ENCODE results near the gene HAVCR1. TPM values are rescaled to one million over a fixed set of nuclear protein-coding genes. Genes with fewer than 3 reads are reported as not detected.
"Not testable (repeated sequence)": the region's sequence is repeated elsewhere in the genome, so short reads cannot be mapped to it uniquely, and the experiment has no call there.

Gene HAVCR1
- total and polyA plus RNA-seq, 2 experiments from 2014 or later: not detected

- TF ChIP-seq EZH2 (IDR thresholded peaks at IDR 0.05; ENCODE audit: low read depth, unreplicated experiment): no peak
Measured at GRCh38 chr5:157047898-157048297, 11.0 kb downstream of the HAVCR1 start (continued).

DNA sequence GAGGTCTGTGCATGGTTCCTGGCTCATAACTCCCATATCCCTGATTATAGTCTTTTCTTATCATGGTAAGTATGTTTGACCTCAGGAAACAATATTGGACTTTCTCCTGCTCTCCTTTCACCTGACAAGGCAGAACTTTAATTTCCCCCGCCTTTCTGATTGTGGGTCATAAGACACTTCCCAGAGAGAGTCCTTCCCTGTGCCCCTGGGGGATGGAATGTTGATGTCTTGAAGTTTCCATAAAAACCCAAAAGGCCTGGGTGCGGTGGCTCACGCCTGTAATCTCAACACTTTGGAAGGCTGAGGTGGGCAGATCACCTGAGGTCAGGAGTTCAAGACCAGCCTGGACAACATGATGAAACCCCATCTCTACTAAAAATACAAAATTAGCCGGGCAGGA, 11.9 kb downstream of the HAVCR1 start:
- peaks cover 15% of the 10 kb centered on the region for H3K4me1 Mint-ChIP-seq

DNA sequence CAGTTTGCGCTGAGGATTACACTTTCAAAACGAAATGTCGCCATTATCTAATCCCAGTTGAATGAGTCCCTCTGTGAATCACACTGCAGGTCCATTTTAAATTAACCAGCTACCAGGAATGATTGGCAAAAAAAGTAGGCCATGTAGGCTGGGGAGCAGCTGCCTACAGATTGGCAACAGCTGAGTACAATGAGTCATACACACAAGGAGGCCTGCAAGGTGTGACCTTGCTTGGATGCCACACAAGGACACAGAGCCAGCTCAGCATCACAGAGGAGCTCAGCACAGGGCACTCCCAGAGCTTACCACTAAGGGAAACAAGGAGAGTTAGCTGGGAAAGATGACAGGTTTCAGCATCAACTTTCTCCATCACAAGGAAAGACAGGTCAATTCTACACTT, 12.9 kb downstream of the HAVCR1 start:
- peak overlapping the region; percentile 50; the same call in 1 of the 2 replicates for H2AFZ ChIP-seq
- ATAC-seq: no peak
- TF ChIP-seq POLR2AphosphoS5 (IDR thresholded peaks at IDR 0.05; ENCODE audit: low read depth) (no peak), STAT1 (IDR thresholded peaks at IDR 0.05; ENCODE audit: unreplicated experiment) (no peak), ZNF114 (CRISPR knock-in tag; IDR thresholded peaks at IDR 0.05) (no peak), JUNB (IDR thresholded peaks at IDR 0.05; ENCODE audit: unreplicated experiment) (no peak), ZNF331 (CRISPR knock-in tag; IDR thresholded peaks at IDR 0.05; ENCODE audit: low read depth) (no peak), EZH2phosphoT487 (IDR thresholded peaks at IDR 0.05; ENCODE audit: unreplicated experiment) (no peak), NANOG (IDR thresholded peaks at IDR 0.05; ENCODE audit: borderline replicate concordance) (no peak), REST (IDR thresholded peaks at IDR 0.05; ENCODE audit: unreplicated experiment) (no peak), EZH2 (IDR thresholded peaks at IDR 0.05; ENCODE audit: low read depth, unreplicated experiment) (no peak)
- TF ChIP-seq, protein P1, sequence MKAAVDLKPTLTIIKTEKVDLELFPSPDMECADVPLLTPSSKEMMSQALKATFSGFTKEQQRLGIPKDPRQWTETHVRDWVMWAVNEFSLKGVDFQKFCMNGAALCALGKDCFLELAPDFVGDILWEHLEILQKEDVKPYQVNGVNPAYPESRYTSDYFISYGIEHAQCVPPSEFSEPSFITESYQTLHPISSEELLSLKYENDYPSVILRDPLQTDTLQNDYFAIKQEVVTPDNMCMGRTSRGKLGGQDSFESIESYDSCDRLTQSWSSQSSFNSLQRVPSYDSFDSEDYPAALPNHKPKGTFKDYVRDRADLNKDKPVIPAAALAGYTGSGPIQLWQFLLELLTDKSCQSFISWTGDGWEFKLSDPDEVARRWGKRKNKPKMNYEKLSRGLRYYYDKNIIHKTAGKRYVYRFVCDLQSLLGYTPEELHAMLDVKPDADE (IDR thresholded peaks at IDR 0.05): no peak
- TF ChIP-seq, protein P2, sequence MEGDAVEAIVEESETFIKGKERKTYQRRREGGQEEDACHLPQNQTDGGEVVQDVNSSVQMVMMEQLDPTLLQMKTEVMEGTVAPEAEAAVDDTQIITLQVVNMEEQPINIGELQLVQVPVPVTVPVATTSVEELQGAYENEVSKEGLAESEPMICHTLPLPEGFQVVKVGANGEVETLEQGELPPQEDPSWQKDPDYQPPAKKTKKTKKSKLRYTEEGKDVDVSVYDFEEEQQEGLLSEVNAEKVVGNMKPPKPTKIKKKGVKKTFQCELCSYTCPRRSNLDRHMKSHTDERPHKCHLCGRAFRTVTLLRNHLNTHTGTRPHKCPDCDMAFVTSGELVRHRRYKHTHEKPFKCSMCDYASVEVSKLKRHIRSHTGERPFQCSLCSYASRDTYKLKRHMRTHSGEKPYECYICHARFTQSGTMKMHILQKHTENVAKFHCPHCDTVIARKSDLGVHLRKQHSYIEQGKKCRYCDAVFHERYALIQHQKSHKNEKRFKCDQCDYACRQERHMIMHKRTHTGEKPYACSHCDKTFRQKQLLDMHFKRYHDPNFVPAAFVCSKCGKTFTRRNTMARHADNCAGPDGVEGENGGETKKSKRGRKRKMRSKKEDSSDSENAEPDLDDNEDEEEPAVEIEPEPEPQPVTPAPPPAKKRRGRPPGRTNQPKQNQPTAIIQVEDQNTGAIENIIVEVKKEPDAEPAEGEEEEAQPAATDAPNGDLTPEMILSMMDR (conservative IDR thresholded peaks at IDR 0.05; ENCODE audit: low read depth in 2 of 2): no peak

More for the DNA sequence above, 11.9 kb downstream of the HAVCR1 start:
- not testable (repeated sequence) for H3K27me3 Mint-ChIP-seq (ENCODE audit: insufficient read depth, low read depth, poor library complexity); H3K27me3 ChIP-seq (ENCODE audit: insufficient read depth); H3K36me3 Mint-ChIP-seq (ENCODE audit: low read depth); H3K4me3 Mint-ChIP-seq; H3K4me2 ChIP-seq; H3K79me2 ChIP-seq (replicated peaks; ENCODE audit: insufficient read depth); H3K4me3 ChIP-seq; H3F3A ChIP-seq (replicated peaks; ENCODE audit: low read depth); H3K36me3 ChIP-seq (ENCODE audit: insufficient read depth); H3K27ac Mint-ChIP-seq; H3K9me3 Mint-ChIP-seq; H3K4me1 ChIP-seq (ENCODE audit: insufficient read depth); H4K20me1 ChIP-seq (replicated peaks; ENCODE audit: insufficient read depth); ATAC-seq; H3K27ac ChIP-seq (ENCODE audit: low read depth); DNase-seq (ENCODE audit: low spot score); H2AFZ ChIP-seq
- peaks cover 10% of the 10 kb centered on the region; the same call in 1 of the 2 replicates for H3K9me2 ChIP-seq (ENCODE audit: insufficient read depth)

More for the DNA sequence above, 12.9 kb downstream of the HAVCR1 start:
- no peak for DNase-seq (ENCODE audit: low spot score)
- Mint-ChIP-seq H3K36me3 (ENCODE audit: low read depth) (0 out of 3 replicates have a peak, but pooled peaks cover 4% of the 10 kb centered on the region), H3K27me3 (ENCODE audit: insufficient read depth, low read depth, poor library complexity) (peaks cover 2% of the 10 kb centered on the region), H3K27ac (no peak overlapping the region), H3K9me3 (no peaks in the 10 kb centered on the region), H3K4me3 (no peak overlapping the region), H3K4me1 (peaks cover 15% of the 10 kb centered on the region)
- H3K4me2 ChIP-seq: no peak overlapping the region
- no peaks in the 10 kb centered on the region for H3K79me2 ChIP-seq (replicated peaks; ENCODE audit: insufficient read depth)
- peaks cover 6% of the 10 kb centered on the region; the same call in 1 of the 2 replicates for H3K9me2 ChIP-seq (ENCODE audit: insufficient read depth)
- H3K27me3 ChIP-seq (ENCODE audit: insufficient read depth): no peaks in the 10 kb centered on the region
- H4K20me1 ChIP-seq (replicated peaks; ENCODE audit: insufficient read depth): no peaks in the 10 kb centered on the region
- H3F3A ChIP-seq (replicated peaks; ENCODE audit: low read depth): no peaks in the 10 kb centered on the region
- no peak overlapping the region for H3K27ac ChIP-seq (ENCODE audit: low read depth)
- H3K36me3 ChIP-seq (ENCODE audit: insufficient read depth): no peaks in the 10 kb centered on the region
- H3K4me3 ChIP-seq: no peak overlapping the region
- H3K4me1 ChIP-seq (ENCODE audit: insufficient read depth): peaks cover 6% of the 10 kb centered on the region; the same call in 1 of the 2 replicates
